GM19025 (cell line): Measurements from ENCODE around the gene PPP1R12B.
"Not testable (repeated sequence)": the region's sequence is repeated elsewhere in the genome, so short reads cannot be mapped to it uniquely, and the experiment has no call there.

ENCODE experiments used
- ATAC-seq: cut with Tn5 transposase; IDR thresholded peaks from one replicate; pipeline ENCODE4 v1.9.1; 2021; ENCODE audit warnings: mild to moderate bottlenecking, low read depth, moderate library complexity; ENCODE audit not compliant: unreplicated experiment

Gene PPP1R12B

DNA sequence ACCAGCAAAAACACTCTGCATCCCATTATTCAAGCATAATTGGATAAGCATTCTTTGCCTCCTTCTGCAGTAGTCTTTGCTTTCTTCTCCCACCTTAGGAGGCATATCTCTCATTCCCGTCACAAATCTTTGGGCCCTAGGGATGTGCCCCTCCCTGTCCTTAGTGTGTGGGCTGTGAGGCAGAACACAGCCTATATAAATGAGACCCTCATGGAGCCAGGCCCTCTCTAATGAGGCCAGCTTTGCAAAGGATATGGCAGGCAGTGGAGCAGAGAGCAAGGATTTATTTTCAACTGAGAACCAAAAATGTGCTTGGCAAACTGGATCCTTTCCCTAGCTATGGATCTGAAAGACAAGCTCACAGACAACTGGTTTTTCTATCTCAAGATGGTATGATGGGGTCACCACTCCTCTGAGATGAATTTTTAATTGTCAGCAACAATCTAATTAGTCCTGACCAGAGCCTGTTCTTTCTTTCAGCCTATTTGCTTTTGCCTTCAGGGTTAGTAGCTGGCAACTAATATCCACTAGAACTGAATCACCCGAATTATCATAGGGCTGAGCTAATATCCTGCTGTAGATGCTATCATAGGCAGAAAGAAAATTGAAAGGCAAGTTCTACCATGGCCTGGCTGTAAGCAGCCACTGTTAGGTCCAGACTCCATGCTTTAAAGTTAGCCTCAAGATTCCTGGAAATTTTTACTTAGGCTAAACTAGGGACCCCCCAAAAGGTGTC is 227.6 kb downstream of the PPP1R12B start:
- no peak for ATAC-seq

DNA sequence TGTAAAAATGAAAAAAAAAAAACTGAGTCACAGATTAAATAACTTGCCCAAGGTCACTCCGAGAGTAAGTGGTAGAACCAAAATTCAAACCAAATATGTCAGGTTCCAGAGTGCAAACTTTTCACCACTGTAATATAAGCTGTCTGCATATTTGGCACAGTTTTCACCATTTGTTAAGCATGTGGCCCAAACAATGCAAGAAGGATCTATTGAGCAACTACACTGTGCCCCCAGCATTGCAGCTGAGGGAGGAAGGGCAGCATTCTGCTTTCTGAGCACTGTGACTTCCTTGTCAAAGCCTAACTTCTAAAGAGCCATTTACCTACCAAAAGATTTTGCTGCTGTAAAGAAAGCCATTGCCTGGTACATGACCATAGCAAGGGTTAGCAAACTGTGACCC is 228.3 kb downstream of the PPP1R12B start:
- ATAC-seq: no peak

DNA sequence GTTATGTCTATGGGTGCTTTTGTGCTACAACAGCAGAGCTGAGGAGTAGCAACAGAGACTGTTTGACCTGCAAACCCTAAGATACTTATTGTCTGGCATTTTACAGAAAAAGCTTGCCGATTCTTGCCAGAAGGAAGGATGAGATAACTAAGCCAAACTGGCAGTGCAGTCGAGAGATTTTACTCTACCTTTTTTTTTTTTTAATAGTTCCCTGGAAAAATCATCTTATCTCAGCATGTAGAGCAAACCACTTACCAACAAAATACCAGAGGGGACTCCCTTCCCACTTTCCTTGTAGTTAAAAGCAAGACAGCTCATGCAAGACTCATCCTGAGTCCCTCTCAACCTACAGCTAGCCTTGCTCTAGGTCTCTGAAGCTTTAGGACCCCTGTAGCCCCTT is 228.9 kb downstream of the PPP1R12B start:
- ATAC-seq: no peak

DNA sequence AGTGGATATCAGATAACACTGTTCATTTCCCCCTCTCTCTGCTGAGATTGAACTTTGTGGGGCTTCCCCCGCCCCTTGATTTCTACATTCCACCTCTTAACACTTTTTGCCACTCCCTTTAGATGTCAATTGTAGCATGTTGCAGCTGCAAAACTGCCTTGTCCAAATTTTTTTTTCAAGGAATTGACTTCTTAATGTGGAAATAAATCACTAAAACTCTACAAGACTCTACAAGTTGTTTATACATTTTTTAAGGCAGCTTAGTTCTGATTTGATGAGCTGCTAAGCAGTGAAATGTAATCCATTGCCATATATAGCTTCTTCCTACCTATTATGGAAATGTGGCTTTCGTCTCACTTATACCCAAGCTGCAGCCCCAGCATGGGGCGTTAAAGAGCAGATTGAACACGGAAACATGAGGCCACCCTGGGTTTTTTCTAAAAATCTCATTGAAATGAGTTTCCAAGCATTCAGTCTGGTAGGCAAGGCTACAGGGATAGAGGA is 229.6 kb downstream of the PPP1R12B start:
- no peak for ATAC-seq

DNA sequence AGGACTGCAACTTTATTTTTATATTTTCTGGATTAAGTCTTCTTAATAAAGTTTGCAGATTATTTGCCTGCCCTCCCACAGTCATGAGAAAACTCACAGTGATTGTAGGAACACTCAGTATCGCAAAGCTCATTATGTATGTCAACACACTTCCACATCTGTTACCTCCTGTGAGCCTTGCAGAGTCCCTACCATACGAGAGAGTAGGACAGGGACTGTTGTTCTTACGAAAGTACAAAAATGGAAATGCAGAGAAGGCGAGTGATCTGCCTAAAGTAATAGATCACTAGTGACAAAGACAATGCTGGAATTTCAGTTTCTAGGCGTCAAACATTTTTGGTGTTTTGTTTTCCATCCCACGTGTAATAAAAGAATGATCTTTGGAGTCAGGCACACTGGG is 230.1 kb downstream of the PPP1R12B start:
- ATAC-seq: no peak

DNA sequence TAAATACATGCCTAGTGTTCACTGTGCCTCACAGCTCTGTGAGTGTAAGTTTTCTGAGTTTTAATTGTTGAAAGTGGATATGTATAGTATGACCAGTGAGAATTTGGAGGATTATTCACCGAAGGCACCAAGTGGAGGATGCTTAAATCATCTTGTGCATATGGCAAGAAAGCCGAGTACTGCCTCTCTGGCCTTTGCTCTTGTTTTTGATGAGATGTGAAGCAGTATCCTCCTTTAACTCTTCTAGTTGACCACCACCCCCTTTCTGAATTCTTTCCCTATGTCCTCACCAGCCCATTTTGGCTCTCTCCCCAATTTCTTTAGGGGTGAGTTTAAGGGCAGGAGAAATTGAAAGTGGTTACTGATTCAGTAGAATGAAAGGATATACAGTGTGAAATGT is 231.3 kb downstream of the PPP1R12B start:
- no peak for ATAC-seq

DNA sequence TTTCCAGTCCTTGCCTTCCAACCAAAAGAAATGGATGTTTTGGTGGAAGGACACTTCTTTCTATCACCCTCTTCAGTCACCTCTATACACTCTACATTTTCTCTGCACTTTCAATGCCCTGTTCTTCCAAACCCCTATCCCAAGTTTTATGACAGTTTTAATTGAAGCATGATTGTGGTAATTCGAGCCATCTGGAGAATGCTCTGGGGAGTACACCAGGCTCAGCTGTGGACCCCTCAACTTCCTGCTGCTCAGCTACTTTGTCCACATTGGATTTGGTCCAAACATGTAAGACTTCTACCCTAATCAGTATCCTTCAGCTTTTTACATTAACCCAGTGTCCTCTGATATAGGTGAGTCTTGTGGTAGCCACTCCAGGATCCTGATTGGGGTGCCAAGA is 232.1 kb downstream of the PPP1R12B start:
- ATAC-seq: no peak

DNA sequence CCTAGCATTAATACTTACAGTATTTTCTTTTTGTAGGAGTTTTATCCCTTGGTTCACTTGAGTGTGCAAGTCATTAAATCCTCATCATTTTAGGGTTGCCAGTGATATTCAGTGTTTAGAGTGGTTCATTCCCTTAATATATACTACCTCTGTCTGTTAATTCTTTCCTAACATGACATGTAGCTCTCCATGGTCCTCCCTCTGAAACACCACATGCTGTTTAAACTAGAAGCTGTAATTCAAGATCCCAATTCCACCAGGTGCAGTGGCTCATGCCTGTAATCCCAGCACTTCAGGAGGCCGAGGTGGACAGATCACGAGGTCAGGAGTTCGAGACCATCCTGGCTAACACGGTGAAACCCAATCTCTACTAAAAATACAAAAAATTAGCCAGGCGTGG is 233.9 kb downstream of the PPP1R12B start:
- ATAC-seq: not testable (repeated sequence)

DNA sequence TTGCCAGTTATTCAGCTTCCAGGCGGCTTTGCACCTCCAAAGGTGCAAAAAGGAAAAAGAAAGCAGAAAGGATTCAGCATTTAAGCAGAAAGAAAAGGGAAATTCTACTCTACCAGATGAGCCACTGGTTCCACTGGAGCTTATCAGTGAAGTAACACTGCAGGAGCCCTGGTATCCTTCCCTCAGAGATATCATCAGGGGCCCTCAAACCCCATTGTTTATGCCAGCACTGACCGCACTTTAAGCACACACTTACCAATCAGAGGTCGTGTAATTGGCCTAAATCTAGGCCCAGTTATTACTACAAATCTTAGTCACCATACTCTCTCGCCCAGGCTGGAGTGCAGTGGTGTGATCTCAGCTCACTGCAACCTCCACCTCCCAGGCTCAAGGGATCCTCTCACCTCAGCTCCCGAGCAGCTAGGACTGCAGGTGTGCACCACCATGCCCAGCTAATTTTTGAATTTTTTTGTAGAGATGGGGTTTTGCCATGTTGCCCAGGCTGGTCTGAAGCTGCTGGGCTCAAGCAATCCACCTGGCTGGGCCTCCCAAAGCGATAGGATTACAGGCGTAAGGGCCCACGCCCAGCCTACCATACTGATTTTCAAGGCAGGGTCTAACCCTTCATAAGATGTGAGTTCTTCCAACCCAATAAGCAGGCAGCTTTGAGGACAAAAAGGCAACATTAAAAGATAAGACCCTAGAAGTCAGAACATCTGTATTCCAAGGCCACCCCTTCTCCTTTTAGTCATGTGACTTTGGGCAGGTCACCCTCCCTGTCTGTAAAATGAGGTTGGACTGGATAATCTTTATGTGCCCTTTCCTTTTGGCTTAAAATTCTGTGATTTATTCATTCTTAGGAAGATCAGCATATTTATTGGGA is 236.4 kb downstream of the PPP1R12B start:
- no peak for ATAC-seq

DNA sequence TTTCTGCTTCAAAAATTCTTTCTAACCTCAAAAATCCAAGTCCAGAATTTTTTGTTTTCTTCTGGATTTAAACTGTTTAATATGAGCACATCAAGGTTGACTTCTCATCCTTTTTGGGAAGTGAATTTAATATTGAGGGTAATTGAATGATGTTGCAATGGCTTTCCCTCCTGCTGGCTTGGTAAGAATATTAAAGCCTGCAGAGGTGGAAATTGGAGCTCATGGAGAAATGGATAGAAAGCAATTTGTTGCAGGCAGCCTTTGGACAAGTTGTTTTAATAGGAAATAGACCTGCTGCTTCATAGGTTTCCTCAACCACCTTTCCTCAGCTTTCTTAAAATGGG is 237.1 kb downstream of the PPP1R12B start:
- no peak for ATAC-seq

DNA sequence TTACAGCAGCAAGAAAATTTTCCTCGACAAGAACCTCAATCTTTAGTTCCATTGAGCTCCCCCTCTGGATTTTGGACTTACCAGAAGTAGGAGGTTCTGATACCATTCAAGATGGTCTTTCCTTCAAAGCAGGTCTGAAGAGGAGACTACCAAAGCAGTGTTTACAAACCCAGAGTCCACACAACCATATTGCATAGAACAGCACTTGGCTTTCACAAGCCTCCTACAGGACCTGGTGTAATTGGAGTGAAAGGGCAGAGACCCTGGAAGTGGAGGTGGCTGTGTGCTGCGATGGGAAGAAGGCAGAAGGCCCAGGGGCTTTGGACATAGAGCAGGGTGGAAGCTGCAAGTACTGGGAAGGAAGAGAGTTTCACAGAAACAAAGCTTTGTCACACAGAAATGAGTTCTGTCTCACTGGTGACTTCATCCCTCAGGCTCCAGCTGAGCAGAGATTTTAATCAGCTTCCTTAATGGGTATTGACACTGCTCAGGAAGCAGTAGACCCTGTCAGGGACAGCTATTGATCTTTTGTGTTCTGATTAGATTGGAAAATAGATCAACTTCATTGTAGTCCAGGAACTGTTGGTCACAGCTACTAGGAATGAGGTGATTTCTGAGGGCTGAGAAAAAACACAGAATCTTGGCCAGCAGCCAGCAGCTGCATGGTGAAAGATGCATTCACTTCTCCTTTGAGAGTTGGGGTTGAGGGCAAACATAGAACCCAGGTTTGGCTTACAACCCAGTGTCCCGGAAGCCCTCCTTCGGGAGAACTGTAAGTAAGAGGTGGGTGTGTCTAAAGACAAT is 237.7 kb downstream of the PPP1R12B start:
- no peak for ATAC-seq

DNA sequence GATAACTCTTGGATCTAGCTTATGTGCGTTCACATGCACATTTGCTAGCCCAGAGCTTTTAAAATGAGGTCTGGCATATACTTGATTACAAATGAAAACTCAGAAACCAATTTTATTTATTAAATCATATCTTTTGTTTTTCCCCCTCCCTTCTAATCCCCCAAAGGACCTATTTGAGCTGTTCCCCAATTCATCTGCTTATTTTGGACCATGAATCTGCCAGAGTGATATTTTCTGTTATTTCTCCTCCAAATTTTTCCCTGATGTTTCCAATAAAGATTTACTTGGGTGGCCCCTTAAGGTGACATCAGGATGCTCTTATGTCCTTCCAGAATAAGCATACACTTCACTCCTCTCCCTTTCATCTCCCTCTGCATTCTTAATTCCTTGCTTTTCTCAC is 238.4 kb downstream of the PPP1R12B start:
- ATAC-seq: no peak

DNA sequence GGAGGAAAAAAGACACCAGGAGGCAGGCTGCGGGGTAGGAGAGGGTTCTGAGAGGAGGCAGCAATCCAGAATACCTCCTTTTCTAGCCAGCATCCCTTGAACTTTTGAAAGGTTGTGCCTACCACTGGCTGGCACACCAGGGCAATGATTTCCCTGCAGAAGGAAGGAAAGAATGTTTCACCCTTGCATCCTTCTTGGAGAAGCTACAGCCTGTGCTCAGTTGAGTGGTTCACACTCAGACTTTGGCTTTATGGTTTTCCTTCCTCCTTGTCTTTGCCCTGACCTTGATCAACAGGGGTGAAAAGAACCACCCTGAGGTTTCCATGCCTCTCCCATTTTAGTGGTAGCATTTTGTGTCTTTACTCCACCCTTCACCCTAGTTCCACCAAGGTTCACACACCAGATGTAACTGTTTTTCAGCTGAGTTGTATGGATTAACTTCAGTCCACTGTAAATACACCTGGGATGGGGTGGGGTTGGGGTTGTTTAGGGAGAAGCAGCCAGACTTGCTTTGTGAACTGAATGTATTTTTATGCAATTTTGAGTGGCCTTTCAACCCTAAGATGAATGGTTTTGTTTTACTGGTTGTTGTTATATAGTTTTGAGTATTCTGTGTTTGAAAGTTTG is 239.5 kb downstream of the PPP1R12B start:
- ATAC-seq: no peak

DNA sequence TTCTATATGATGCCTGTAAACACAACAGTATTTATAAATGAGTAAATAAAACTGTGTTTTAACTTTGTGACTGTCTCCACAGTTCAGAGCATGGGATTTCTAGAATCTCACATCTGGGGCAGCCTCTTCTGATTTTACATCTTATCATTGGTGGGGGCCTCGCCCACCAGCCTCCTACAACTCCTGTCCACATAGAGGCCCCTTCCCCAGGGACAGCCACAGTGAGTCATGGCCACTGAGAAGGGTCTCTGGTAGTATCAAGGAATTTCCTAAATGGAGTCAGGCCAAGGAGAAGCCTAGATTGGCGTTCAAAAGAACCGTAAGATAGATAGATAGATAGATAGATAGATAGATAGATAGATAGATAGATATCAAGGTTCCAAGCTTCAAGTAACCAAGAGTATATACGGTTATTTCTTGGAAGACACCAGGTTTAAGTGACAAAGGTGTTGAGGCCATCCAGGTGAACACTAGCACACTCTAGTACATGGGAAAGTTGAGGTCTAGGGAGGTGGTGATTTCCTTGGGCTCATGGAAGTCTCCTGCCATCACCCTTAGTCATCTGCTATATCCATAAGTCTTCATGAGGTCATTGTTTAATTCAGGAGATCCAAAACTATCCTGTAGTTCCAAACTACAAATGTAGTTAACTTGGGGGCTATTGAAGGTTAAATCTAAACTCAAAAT is 240.1 kb downstream of the PPP1R12B start:
- no peak for ATAC-seq

DNA sequence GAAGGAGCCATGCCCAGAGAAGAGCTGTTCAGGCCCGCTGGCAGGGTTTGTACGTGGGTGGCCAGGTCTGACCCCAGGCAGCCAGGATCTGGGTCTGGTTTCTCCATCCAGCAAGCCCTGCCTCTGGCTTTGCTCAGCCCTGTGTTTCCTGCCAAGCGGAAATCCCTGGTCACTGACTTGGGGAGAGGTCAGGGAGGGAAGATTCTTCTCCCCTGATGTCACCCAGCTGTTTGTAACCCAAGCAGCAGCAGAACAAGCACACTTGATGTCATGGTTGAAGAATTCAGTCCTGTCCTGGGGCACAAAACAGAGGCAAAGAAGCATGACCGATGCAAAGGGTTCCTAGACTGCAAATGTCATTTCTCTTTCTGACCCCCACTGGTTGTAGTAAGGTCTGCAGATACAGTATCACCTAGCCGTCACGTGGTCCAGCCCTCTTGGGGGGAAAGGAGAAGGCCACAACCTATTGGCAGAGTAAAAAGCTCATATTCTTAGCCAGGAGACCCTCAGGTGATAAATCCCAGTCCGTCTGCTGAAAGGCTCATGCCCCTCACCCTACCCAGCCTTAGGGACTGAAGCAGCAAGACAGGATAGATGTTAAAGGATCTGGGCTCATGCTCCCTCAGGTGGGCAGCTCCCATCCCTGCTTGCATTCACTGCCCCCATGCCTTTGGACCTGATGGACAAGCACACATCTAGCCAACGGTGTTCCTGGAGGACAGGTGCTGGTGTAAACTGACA is 240.9 kb downstream of the PPP1R12B start:
- ATAC-seq: no peak

DNA sequence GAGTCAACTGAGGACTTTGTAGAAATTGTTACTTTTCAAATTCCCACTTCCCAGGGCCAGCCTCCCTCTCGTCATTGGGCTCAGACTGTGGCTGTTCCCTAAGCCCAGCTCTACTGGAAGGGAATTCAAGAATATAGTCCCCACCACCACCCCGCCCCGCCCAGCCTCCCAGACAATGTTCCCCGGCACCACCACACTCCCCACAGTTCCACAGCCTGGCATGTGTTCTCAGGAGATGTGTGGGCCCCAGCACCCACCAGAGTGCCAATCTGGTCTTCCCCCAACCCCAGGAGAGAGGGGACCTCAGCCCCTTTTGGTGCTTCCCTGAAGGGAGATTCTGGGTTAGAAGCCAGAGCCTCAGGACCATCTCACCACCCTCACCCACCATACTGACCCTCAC is 241.6 kb downstream of the PPP1R12B start:
- no peak for ATAC-seq

DNA sequence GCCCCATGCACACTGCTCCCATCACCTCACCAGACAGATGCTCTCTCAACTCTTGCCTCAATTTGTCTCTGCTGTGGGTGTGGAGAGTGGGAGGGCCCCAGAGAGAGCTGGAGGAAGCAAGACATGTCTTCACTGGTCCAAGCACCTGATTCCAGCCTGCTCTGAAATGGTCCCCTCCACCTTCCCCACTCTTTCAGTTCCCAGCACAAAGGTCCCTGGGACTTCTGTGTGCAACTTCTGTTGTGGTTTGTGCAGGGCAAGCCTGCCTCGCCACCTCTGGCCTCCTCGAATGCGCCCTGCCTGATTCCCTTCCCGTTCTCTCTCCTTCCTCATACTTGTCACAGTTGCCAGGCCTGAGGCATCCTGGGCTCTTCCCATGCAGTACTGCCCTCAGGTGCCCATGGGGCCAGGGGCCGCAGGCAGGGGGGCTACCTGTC is 242.5 kb downstream of the PPP1R12B start:
- ATAC-seq: no peak

DNA sequence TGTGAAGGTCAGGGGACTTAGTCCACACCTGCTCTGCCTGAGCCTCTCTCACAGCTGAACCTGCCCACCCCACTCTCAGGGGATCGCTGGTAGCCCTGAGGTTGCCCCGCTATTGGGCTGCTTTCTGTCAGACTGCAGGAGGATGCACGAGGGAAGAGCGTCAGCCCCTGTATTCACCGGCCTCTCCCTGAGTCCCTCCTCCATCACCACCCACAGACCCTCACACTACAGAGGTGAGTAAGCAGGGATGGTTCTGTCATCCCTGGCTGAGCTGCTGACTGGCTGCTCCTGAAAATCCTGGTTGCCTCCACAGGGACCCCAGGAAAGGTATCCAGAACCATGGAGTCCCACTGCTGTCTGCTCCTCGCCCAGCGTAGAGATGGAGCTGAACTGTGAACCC is 243.0 kb downstream of the PPP1R12B start:
- ATAC-seq: no peak

DNA sequence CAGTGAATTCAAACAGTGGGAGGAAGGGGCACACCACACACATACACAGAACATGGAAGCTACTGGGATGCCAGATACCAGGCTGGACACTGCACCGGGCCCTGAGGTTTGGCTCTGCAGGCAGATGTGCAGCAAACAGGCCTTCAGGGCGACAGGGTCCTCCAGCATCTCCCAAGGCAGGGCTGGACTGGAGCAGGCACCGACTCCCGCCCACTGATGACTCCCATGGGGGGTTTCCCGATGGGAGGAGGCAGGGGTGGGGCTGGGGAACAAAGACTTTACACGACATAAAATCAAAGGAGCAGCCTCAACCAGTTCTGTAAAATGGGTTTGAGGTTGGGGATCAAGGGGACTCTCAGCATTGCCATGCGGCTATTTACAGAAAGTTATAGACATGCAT is 243.6 kb downstream of the PPP1R12B start:
- ATAC-seq: no peak
